ENCODE results near the gene RAPGEF5. TPM values are rescaled to one million over a fixed set of nuclear protein-coding genes. Genes with fewer than 3 reads are reported as not detected.

Gene RAPGEF5
- total and polyA plus RNA-seq, 9 donors = 6.4 to 22.5 (median 10.4) TPM

- H3K27ac ChIP-seq = no peak overlapping the region
- no peak overlapping the region for H3K4me3 ChIP-seq
- 19 to 29% (median 27%) methylated on average over 2 of the region's 2 CpGs for WGBS, 3 donors
- H3K9me3 ChIP-seq = no peaks in the 10 kb centered on the region
- intact Hi-C loops (cut with DNase I) = no loop called here
- DNase-seq = no peak
- no peaks in the 10 kb centered on the region for H3K4me1 ChIP-seq (ENCODE audit: insufficient read depth)
- H3K27me3 ChIP-seq = no peaks in the 10 kb centered on the region
- no peak for TF ChIP-seq EP300 (IDR thresholded peaks at IDR 0.05)
- TF ChIP-seq POLR2A (IDR thresholded peaks at IDR 0.05) = no peak
- TF ChIP-seq CTCF (IDR thresholded peaks at IDR 0.05) = no peak
- no peaks in the 10 kb centered on the region for H3K36me3 ChIP-seq
Measured at GRCh38 chr7:22286436-22286835, 70.5 kb downstream of the RAPGEF5 start.

- H3K9me3 ChIP-seq = no peaks in the 10 kb centered on the region
- H3K4me1 ChIP-seq (ENCODE audit: insufficient read depth) = no peaks in the 10 kb centered on the region
- H3K27me3 ChIP-seq = no peaks in the 10 kb centered on the region
- no peaks in the 10 kb centered on the region for H3K36me3 ChIP-seq
- H3K27ac ChIP-seq = no peak overlapping the region
- WGBS, 3 donors = 82 to 86% (median 86%) methylated on average over 2 of the region's 2 CpGs
- no peak for TF ChIP-seq CTCF (IDR thresholded peaks at IDR 0.05)
- no peak for TF ChIP-seq POLR2A (IDR thresholded peaks at IDR 0.05)
- TF ChIP-seq EP300 (IDR thresholded peaks at IDR 0.05) = no peak
- no peak for DNase-seq
- intact Hi-C loops (cut with DNase I) = no loop called here
- no peak overlapping the region for H3K4me3 ChIP-seq
Measured at GRCh38 chr7:22281481-22281880, 75.5 kb downstream of the RAPGEF5 start.

DNA sequence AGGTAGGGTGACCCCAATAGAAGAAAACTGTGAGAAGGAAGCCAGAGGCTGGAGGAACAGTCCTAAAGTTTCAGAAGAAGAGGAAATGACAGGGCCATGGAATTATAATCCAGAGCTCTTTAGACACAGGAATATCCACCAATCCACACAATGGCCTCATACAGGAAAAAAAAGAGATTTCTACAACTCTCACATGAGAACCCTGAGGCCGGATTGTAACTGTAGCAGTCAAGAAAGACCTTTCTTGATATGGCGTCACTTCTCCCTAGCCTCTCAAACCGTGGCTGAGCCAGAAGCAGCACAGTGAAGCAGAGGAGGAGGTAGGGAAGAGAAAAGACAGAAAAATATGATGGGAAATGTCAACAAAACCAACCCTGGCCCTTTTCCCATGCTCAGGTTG is 76.9 kb downstream of the RAPGEF5 start:
- DNase-seq = no peak
- Histone ChIP-seq H3K27ac (no peak overlapping the region), H3K4me3 (no peak overlapping the region), H3K4me1 (ENCODE audit: insufficient read depth) (no peaks in the 10 kb centered on the region), H3K9me3 (no peaks in the 10 kb centered on the region), H3K27me3 (no peaks in the 10 kb centered on the region), H3K36me3 (no peaks in the 10 kb centered on the region)
- 83 to 89% (median 87%) methylated on average over 3 of the region's 3 CpGs for WGBS, 3 donors
- TF ChIP-seq EP300 (IDR thresholded peaks at IDR 0.05) (no peak), CTCF (IDR thresholded peaks at IDR 0.05) (no peak), POLR2A (IDR thresholded peaks at IDR 0.05) (no peak)
- intact Hi-C loops (cut with DNase I) = no loop called here

GRCh38 chr7:22278660-22279059 is 78.3 kb downstream of the RAPGEF5 start:
- Histone ChIP-seq H3K4me1 (ENCODE audit: insufficient read depth) (no peaks in the 10 kb centered on the region), H3K36me3 (no peaks in the 10 kb centered on the region), H3K4me3 (no peak overlapping the region), H3K27ac (no peak overlapping the region), H3K9me3 (no peaks in the 10 kb centered on the region), H3K27me3 (no peaks in the 10 kb centered on the region)
- 71 to 81% (median 74%) methylated on average over 2 of the region's 2 CpGs for WGBS, 3 donors
- TF ChIP-seq POLR2A (IDR thresholded peaks at IDR 0.05) = no peak
- no peak for TF ChIP-seq CTCF (IDR thresholded peaks at IDR 0.05)
- no peak for TF ChIP-seq EP300 (IDR thresholded peaks at IDR 0.05)
- intact Hi-C loops (cut with DNase I) = no loop called here
- no peak for DNase-seq

DNA sequence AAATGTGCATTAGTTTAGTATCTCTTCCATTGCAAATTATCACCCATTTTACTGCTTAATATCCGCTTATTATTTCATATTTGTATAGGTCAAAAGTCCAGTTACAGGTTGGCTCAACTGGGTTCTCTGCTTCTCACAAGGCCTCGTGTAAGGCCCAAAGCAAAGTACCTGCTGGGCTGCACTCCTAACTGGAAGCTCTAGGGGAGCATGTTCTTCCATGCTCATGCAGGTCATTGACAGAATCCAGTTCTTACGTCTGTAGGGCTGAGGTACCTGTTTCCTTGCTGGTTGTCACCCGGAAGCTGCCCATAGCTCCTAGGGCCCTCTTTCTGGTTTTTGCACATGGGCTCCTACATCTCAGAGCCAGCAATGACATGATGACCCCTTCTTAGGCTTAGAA is 79.6 kb downstream of the RAPGEF5 start:
- Histone ChIP-seq H3K36me3 (no peaks in the 10 kb centered on the region), H3K27me3 (no peaks in the 10 kb centered on the region), H3K4me3 (no peak overlapping the region), H3K4me1 (ENCODE audit: insufficient read depth) (no peaks in the 10 kb centered on the region), H3K27ac (no peak overlapping the region), H3K9me3 (no peaks in the 10 kb centered on the region)
- DNase-seq = no peak
- intact Hi-C loops (cut with DNase I) = no loop called here
- WGBS, 3 donors = 93 to 94% (median 94%) methylated on average over 4 of the region's 4 CpGs
- no peak for TF ChIP-seq POLR2A (IDR thresholded peaks at IDR 0.05)
- no peak for TF ChIP-seq CTCF (IDR thresholded peaks at IDR 0.05)
- TF ChIP-seq EP300 (IDR thresholded peaks at IDR 0.05) = no peak
